Liver (tissue), 9 donors: Measurements from ENCODE around the gene RER1. TPM values are rescaled to one million over a fixed set of nuclear protein-coding genes. Genes with fewer than 3 reads are reported as not detected.

Source experiments
- DNase-seq: peaks from one replicate; pipeline ENCODE4 v3.0.0-alpha.2; 2017; ENCODE audit warnings: low spot score
- H3K27ac ChIP-seq, 2 donors: one replicate each; pipeline ENCODE4 v1.7.0; 2013; ENCODE audit warnings: inconsistent platforms in 2 of 2, low read length in 2 of 2, control low read depth in 1 of 2, low read depth in 1 of 2, mild to moderate bottlenecking in 1 of 2
- H3K27me3 ChIP-seq, 4 donors: one replicate each; pipeline versions ENCODE4 v1.6.1 to v1.7.0; 2013; ENCODE audit warnings: low read length in 3 of 4, inconsistent platforms in 1 of 4, mild to moderate bottlenecking in 1 of 4, moderate library complexity in 1 of 4; ENCODE audit not compliant: control insufficient read depth in 4 of 4, insufficient read depth in 4 of 4
- H3K36me3 ChIP-seq, 4 donors: one replicate each; pipeline versions ENCODE4 v1.6.1 to v1.7.0; 2013; ENCODE audit warnings: low read length in 3 of 4, mild to moderate bottlenecking in 3 of 4, low read depth in 1 of 4, moderate library complexity in 1 of 4; ENCODE audit not compliant: control insufficient read depth in 4 of 4, insufficient read depth in 3 of 4
- H3K4me1 ChIP-seq, 4 donors: one replicate each; pipeline versions ENCODE4 v1.6.1 to v1.7.0; 2013; ENCODE audit warnings: low read length in 3 of 4, mild to moderate bottlenecking in 3 of 4, moderate library complexity in 1 of 4; ENCODE audit not compliant: control insufficient read depth in 4 of 4, insufficient read depth in 4 of 4
- H3K4me3 ChIP-seq, 3 donors: one replicate each; pipeline versions ENCODE4 v1.6.1 to v1.7.0; 2013; ENCODE audit warnings: low read length in 3 of 3, control low read depth in 1 of 3, low read depth in 1 of 3, mild to moderate bottlenecking in 1 of 3
- H3K9ac ChIP-seq, 2 donors: one replicate each; pipeline ENCODE4 v1.7.0; 2013; ENCODE audit warnings: low read length in 2 of 2, mild to moderate bottlenecking in 2 of 2, moderate library complexity in 2 of 2, control low read depth in 1 of 2, low read depth in 1 of 2
- H3K9me3 ChIP-seq, 4 donors: one replicate each; pipeline versions ENCODE4 v1.6.1 to v1.7.0; 2013; ENCODE audit warnings: low read length in 3 of 4; ENCODE audit not compliant: control insufficient read depth in 4 of 4
- ATF3 ChIP-seq: IDR thresholded peaks from 2 replicates; pipeline ENCODE4 v1.6.1; 2016; ENCODE audit warnings: antibody characterized with exemption
- CTCF ChIP-seq: fragments of 150-350 bp; IDR thresholded peaks from 2 replicates; pipeline ENCODE4 v1.5.1; 2017; ENCODE audit warnings: improper control_type of control experiment, low read depth, low read length; ENCODE audit not compliant: missing input control
- EGR1 ChIP-seq, 2 donors: IDR thresholded peaks; 2 replicates each; pipeline ENCODE4 v1.6.1; 2016 to 2018; ENCODE audit warnings: antibody characterized with exemption in 2 of 2, low read depth in 2 of 2
- FOXA1 ChIP-seq: IDR thresholded peaks from 2 replicates; pipeline ENCODE4 v1.6.1; 2016; ENCODE audit warnings: antibody characterized with exemption
- FOXA2 ChIP-seq: IDR thresholded peaks from 2 replicates; pipeline ENCODE4 v1.6.1; 2016; ENCODE audit warnings: antibody characterized with exemption
- GABPA ChIP-seq, 2 donors: IDR thresholded peaks in 1 of 2; conservative IDR thresholded peaks in 1 of 2; 2 replicates each; pipeline ENCODE4 v1.6.1; 2016; ENCODE audit warnings: antibody characterized with exemption in 2 of 2, mild to moderate bottlenecking in 1 of 2, moderate library complexity in 1 of 2
- HNF4A ChIP-seq, 2 donors: conservative IDR thresholded peaks; 2 replicates each; pipeline ENCODE4 v1.6.1; 2016; ENCODE audit warnings: antibody characterized with exemption in 2 of 2, mild to moderate bottlenecking in 2 of 2
- HNF4G ChIP-seq: IDR thresholded peaks from 2 replicates; pipeline ENCODE4 v1.6.1; 2016; ENCODE audit warnings: antibody characterized with exemption
- JUND ChIP-seq, 2 donors: IDR thresholded peaks; 2 replicates each; pipeline ENCODE4 v1.6.1; 2016; ENCODE audit warnings: antibody characterized with exemption in 2 of 2
- MAX ChIP-seq: IDR thresholded peaks from 2 replicates; pipeline ENCODE4 v1.6.1; 2016; ENCODE audit warnings: antibody characterized with exemption
- NR2F2 ChIP-seq: IDR thresholded peaks from 2 replicates; pipeline ENCODE4 v1.6.1; 2016; ENCODE audit warnings: antibody characterized with exemption
- RAD21 ChIP-seq, 2 donors: IDR thresholded peaks; 2 replicates each; pipeline ENCODE4 v1.6.1; 2016; ENCODE audit warnings: antibody characterized with exemption in 2 of 2, mild to moderate bottlenecking in 2 of 2
- REST ChIP-seq: IDR thresholded peaks from 2 replicates; pipeline ENCODE4 v1.6.1; 2016; ENCODE audit warnings: antibody characterized with exemption, mild to moderate bottlenecking
- RXRA ChIP-seq, 2 donors: IDR thresholded peaks; 2 replicates each; pipeline ENCODE4 v1.6.1; 2017 to 2018; ENCODE audit warnings: antibody characterized with exemption in 2 of 2, mild to moderate bottlenecking in 1 of 2
- SP1 ChIP-seq: IDR thresholded peaks from 2 replicates; pipeline ENCODE4 v1.6.1; 2018; ENCODE audit warnings: antibody characterized with exemption, mild to moderate bottlenecking
- TAF1 ChIP-seq: conservative IDR thresholded peaks from 2 replicates; pipeline ENCODE4 v1.6.1; 2016; ENCODE audit warnings: antibody characterized with exemption, mild to moderate bottlenecking
- YY1 ChIP-seq: IDR thresholded peaks from 2 replicates; pipeline ENCODE4 v1.6.1; 2016; ENCODE audit warnings: antibody characterized with exemption, mild to moderate bottlenecking
- ZBTB33 ChIP-seq: IDR thresholded peaks from 2 replicates; pipeline ENCODE4 v1.6.1; 2016; ENCODE audit warnings: antibody characterized with exemption
- WGBS: extraction: QIAGEN DNeasy Blood & Tissue Kit; methylation state at CpG from one replicate; pipeline ENCODE4 v1.1.7; 2013; 5-methylcytosine and 5-hydroxymethylcytosine counted together
- polyA plus RNA-seq, 2 donors: library from polyadenylated mRNA; stranded (reverse) in 1 of 2; unstranded in 1 of 2; fragments of 200-250 nt in 1 of 2; fragments of >200 nt in 1 of 2; fragmentation: Nextera tagmentation in 1 of 2; extraction: Ambion mirVana in 1 of 2; gene quantifications; one replicate each; pipeline versions ENCODE4 v1.2.1 to v1.2.3, GENCODE V29; 2013 to 2015
- total RNA-seq, 2 donors: library from RNA; depleted of rRNA; stranded (reverse); fragments of >200 nt; gene quantifications; one replicate each; pipeline ENCODE4 v1.2.3, GENCODE V29; 2014
- donor health status: healthy.
- donor health status: healthy.
- donor health status: healthy.
- donor health status: healthy.
- donor health status: healthy.

The RER1 gene
- total and polyA plus RNA-seq, 4 donors: 43.5 to 142 (median 89.7) TPM

GRCh38 chr1:2402420-2402819 is 10.8 kb downstream of the RER1 start:
- H3K4me1 ChIP-seq: peaks cover 0 to 13% (median 5%) of the 10 kb centered on the region in 4 donors
- H3K27ac ChIP-seq: no peak overlapping the region
- H3K4me3 ChIP-seq: no peak overlapping the region
- H3K9ac ChIP-seq: no peak overlapping the region
- peaks cover 15 to 71% (median 46%) of the 10 kb centered on the region in 4 donors for H3K36me3 ChIP-seq
- no peaks in the 10 kb centered on the region for H3K9me3 ChIP-seq
- DNase-seq: no peak
- 90% methylated on average over 23 of the region's 23 CpGs for WGBS
- TF ChIP-seq JUND (IDR thresholded peaks at IDR 0.05) (no peak), HNF4A (conservative IDR thresholded peaks at IDR 0.05) (no peak), REST (no peak), YY1 (no peak), MAX (no peak), RAD21 (IDR thresholded peaks at IDR 0.05) (no peak), CTCF (no peak), FOXA1 (no peak), HNF4G (no peak), GABPA (IDR thresholded peaks at IDR 0.05 in 1 of 2, conservative IDR thresholded peaks at IDR 0.05 in 1 of 2) (no peak), FOXA2 (no peak), EGR1 (IDR thresholded peaks at IDR 0.05; ENCODE audit: low read depth in 2 of 2) (no peak), ATF3 (no peak), TAF1 (no peak), RXRA (IDR thresholded peaks at IDR 0.05) (no peak), SP1 (no peak), ZBTB33 (no peak), NR2F2 (no peak)
- no peaks in the 10 kb centered on the region for H3K27me3 ChIP-seq

GRCh38 chr1:2403273-2403672 is 11.6 kb downstream of the RER1 start:
- Histone ChIP-seq H3K4me3 (no peak overlapping the region), H3K27ac (no peak overlapping the region), H3K9ac (no peak overlapping the region), H3K36me3 (peaks cover 12 to 66% (median 43%) of the 10 kb centered on the region in 4 donors), H3K9me3 (no peaks in the 10 kb centered on the region), H3K27me3 (no peaks in the 10 kb centered on the region), H3K4me1 (peaks cover 0 to 21% (median 12%) of the 10 kb centered on the region in 4 donors)
- no peak for DNase-seq
- WGBS: 86% methylated on average over 19 of the region's 19 CpGs
- TF ChIP-seq SP1: no peak
- TF ChIP-seq ZBTB33: no peak
- no peak for TF ChIP-seq RAD21 (IDR thresholded peaks at IDR 0.05)
- no peak for TF ChIP-seq EGR1 (IDR thresholded peaks at IDR 0.05; ENCODE audit: low read depth in 2 of 2)
- TF ChIP-seq JUND (IDR thresholded peaks at IDR 0.05): no peak
- no peak for TF ChIP-seq NR2F2
- TF ChIP-seq HNF4G: no peak
- no peak for TF ChIP-seq FOXA1
- no peak for TF ChIP-seq MAX
- TF ChIP-seq RXRA (IDR thresholded peaks at IDR 0.05): no peak
- TF ChIP-seq CTCF: no peak
- no peak for TF ChIP-seq YY1
- TF ChIP-seq ATF3: no peak
- no peak for TF ChIP-seq HNF4A (conservative IDR thresholded peaks at IDR 0.05)
- TF ChIP-seq FOXA2: no peak
- TF ChIP-seq TAF1: no peak
